Measurements from ENCODE around the gene FAM187B.
"Not testable (repeated sequence)": the region's sequence is repeated elsewhere in the genome, so short reads cannot be mapped to it uniquely, and the experiment has no call there.

Gene FAM187B

DNA sequence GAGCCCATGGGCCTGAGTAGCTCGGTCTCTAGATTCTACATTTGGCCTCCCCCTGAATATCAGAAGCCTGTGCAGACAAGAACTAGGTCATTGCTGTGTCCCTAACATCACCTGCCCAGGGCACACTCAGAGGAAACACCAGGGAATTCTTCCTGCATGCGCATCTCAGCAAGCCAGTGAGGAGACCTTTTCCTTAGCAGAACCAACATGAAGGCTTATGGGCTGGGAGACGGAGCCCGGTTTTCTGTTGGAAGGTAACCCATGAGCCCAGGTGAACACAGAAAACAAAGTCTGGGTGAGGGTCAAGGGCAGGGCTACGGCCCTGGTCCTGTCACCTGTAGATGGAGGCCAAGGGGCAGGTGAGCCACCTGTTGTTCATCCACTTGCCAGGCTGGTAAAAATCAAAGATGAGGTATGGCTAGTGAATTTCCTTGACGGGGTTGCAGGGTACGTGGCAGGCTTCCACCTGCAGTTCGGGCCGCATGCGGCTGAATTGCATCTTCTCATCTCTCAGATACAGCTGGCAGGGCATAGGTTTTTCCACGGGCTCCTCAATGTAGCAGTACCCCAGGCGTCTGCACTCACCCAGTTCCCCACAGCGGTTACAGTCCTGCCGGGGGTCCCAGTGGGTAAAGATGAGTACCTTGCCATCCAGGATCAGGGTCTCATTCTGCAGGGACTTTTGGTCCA is 3.6 kb upstream of the FAM187B start:
- no peak for DNase-seq

DNA sequence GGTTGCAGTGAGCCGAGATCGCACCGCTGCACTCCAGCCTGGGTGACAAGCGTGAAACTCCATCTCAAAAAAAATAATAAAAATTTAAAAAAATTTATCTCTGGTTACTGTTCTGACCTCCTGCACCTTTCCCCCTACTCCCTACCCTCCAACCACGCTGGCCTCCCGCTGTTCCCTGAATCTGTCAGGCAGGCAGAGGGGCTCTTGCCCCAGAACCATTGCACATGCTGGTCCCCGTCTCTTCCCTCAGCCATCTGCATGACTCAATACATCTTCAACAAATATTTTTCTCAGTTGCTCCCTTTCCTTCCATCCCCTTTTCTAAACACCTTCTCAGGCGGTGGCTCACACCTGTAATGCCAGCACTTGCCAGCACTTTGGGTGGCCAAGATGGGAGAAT is 1.1 kb upstream of the FAM187B start:
- DNase-seq = no peak

GRCh38 chr19:35226748-35227147 is 1.8 kb downstream of the FAM187B start:
- DNase-seq = no peak

- DNase-seq = no peak
Observed at GRCh38 chr19:35225951-35226350, 2.6 kb downstream of the FAM187B start.

GRCh38 chr19:35224681-35225571 is 3.6 kb downstream of the FAM187B start:
- DNase-seq = no peak

- no peak for DNase-seq
Observed at GRCh38 chr19:35223862-35224505, 4.6 kb downstream of the FAM187B start.

- DNase-seq = no peak
Observed at GRCh38 chr19:35223084-35223790, 5.3 kb downstream of the FAM187B start.

DNA sequence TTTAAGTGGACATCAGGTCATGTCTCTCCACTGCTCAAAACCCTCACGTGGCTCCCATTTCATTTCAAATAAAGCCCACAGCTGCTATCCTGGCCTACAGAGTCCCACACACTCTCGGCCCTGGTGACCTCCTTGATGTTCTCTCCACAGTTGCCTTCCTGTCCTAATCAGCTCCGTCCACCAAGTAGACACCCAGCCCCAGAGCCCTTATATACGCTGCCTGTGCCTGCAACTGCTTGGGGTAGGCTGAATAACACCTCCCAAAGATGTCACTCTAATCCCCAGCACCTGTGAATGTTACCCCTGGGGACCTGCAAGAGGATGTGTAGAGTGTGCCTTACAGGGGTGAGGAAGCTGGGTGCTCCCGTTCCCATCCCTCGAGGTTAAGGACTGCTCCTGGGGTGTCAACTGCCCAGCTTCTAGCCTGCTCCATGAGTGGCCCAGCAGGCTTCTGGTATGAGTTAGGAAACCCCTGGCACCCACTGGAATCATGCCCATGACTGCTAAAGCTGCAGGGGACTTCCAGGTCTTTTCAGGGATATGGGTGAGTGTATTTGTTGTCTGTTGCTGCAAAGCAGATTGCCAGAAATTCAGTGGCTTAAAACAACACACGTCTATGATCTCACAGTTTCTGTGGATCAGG is 6.0 kb downstream of the FAM187B start:
- no peak for DNase-seq

- DNase-seq = not testable (repeated sequence)
Observed at GRCh38 chr19:35220973-35221590, 7.5 kb downstream of the FAM187B start.

- no peak for DNase-seq
Observed at GRCh38 chr19:35220315-35220921, 8.1 kb downstream of the FAM187B start.

DNA sequence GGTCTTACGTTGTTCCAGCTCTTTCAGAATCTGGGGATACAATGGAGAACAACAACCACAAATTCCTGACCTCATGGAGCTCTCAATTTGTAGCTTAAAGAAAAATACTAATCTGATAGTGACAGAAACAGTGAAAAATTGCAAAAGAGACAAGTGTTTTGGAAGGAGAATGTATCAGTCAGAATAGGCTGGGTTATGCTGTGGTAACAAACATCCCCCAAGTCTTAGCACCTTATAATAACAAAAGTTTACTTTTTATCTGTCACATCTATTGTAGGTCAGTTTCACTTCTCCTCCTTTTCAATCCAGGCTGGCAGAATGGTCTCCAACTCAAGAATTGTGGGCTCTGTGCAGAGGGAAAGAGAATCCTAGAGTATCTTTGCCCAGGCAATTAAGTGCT is 9.5 kb downstream of the FAM187B start:
- no peak for DNase-seq

GRCh38 chr19:35217649-35217990 is 10.9 kb downstream of the FAM187B start:
- DNase-seq = no peak

DNA sequence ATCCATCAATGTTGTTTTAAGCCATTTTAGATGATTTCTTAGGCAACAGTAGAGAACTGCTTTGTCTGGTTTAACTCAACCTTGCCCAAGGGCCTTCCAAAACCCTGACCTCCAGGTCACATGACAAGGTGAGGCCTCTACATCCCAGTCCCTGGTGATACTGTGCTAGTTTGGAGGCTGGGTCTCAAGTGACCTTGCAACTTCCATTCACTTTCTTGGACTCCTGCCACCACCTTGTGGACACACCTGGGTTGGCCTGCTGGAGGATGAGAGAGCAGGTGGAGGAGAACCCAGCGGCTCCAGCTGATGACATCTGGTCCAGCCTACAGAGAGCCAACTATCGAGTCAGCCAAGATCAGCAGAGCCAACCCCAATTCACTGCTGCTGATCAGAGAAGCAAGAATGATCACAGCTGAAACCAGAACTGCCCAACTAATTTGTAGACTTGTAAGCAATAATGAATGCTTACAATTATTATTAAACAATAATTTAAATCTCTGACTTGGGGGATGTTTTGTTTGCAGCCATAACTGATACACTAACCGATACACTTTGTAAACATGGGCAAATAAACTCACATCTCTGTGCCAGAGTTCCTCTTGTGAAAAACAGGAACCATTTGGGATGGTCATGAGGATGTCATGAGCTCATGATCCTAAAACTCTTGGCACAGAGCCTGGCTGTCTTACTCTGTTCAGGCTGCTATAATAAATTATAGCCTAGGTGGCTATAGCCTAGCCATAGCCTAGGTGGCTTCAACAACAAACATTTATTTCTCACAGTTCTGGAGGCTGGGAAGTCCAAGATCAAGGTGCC is 11.5 kb downstream of the FAM187B start:
- no peak for DNase-seq

- no peak for DNase-seq
Observed at GRCh38 chr19:35216016-35216832, 12.3 kb downstream of the FAM187B start.

GRCh38 chr19:35214766-35215422 is 13.6 kb downstream of the FAM187B start:
- DNase-seq = no peak

- peak; percentile 82 for DNase-seq
Observed at GRCh38 chr19:35213663-35214632, 14.6 kb downstream of the FAM187B start.

- no peak for DNase-seq
Observed at GRCh38 chr19:35212241-35212640, 16.3 kb downstream of the FAM187B start.

Measured in SHP77 treated with DMSO at 0.1 percent for 48 hours (cell line).